GM19035 (cell line): ENCODE results near the gene NUP188.

Source experiments
- ATAC-seq: cut with Tn5 transposase; IDR thresholded peaks from one replicate; pipeline ENCODE4 v1.9.1; 2021; ENCODE audit not compliant: unreplicated experiment

Gene NUP188

DNA sequence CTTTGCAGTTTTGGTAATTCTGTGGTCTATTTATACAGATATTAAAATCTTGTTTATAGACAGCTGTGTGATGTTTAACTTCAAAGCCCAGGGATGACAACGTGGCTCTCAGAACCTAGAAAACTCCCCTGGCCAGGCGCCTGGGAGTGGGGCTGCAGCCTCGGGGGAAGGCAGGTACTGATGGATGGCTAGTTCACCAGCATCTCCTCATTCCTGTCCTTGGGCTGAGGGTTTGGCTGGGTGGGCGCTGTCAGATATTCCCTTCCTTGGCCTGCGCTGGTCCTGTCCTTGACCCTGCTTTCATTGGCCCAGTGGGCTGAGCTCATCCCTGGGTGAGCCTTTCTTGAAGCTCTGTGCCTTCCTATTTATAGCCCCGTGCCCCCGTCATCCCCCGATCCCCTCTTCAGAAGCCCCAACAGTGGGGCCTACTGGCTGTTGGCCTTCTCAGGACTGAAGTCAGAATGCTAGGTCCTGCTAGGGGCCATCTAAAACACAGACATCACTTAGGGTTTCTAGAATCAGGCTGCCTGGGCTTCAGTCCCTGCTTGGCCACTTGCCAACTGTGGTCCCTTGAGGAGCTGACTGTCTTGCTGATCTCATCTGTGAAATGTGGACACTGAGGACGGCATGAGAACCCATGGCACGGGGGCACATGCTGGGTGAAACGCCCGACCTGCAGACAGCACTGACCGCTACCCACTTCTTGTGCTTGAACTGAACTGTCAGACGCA, 59.7 kb downstream of the NUP188 start:
- no peak for ATAC-seq

DNA sequence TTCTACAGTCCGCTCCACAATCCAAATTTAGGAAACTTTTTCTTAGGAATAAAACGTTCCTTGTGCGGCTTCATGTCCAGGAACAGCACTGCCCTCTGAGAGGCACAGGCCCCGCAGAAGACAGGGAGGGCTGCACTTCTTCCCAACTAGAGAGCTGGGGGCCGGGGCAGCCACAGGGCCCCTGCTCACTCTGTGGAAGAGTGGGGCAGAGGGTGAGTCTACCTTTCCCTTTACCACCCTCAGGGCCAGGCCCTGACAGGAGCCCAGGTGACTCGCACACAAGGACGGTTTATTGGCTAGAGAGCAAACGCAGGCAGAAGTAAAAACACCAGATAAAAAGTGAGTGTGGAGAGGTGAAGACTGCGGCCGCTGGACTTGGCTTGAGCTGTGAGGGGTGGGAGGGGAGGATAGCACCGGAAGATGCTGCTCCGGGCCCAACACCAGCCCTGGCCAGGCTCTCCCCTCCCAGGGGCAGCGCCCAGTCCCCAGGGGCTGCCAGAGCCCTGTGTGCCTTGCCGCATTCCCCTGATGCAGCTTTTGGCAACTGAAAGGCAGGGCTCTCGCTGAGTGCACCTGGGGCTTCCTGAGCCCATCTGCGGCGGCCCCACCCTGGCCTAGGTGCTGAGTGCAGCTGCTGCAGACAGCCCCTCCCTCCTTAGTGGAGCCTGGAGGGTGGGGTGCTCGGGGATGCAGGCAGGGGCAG, 60.4 kb downstream of the NUP188 start:
- ATAC-seq = no peak

DNA sequence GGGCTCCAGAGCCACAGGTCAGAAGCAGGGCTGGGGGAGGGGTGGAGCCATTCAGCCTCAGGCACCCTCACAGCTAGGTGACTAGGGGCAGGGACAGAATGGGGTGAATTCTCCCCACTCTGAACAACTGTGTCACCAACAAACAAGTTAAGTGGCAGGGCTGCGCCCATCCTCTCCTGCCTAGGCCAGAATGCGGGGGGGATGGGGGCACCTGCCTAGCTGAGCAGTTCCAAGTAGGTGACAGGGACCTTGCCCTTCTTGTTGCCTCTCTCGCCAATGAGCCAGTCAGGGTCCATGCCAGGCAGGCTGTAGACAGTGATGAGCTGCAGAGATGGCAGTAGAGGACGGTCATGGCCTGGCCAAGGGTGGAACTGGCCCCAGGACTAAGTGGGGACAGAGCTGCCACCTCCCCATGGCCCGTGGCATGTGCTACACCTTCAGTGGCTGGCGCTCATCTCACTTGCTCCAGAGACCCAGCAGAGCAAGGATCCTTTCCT, 61.0 kb downstream of the NUP188 start:
- no peak for ATAC-seq

DNA sequence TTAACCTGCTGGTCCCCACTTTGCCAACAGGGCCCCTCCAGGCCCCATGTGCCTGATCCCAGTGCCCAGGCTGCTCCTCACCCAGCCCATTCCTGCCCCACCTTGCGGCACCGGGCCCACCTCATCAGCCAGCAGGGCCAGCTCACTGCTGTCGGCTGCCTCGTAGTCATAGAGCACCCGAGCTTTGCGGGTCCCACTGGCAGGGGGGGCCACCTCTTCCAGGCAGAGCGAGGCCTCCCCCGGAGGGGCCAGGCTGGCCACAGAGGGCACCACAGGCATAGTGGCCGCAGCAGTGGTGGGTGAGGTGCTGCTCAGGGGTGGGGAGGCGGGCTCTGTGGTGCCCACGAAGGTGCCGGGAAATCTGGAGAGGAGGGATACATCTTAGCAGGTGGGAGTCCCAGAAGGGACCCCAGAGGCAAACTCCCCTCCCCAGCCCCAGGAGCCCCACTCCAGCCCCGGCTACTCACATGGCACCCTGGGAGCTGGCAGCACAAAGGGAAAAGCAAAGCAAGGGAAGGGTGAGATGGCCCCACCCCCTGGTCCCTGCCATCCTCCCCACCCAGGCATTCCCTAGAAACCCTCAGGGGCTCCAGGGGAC, 61.6 kb downstream of the NUP188 start:
- no peak for ATAC-seq

DNA sequence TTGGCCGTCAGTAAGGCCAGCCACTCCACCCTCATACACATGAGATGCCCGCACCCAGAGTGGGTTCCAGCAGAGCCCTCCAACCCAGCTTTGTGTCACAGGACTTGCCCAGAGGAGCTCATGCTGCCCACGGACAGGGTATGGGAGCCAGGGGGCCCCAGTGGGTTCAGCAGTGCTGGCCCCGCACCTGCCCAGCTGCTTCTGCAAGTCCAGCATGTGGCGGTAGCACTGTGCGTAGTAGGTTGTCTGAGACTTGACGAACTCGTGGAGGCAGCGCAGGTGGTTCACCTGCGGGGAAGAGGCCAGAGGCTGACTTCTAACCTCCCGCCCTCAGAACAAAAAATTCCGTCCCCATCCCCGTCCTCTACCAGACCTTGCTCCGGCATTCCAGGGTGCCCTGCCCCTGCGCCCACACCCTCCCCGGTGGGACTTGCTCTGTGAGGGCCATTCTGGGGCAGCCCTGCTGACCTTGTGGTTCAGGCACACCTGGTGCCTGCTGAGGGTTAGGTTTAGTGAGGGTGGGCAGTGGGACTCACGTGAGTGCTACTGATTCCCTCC, 62.2 kb downstream of the NUP188 start:
- ATAC-seq = no peak

DNA sequence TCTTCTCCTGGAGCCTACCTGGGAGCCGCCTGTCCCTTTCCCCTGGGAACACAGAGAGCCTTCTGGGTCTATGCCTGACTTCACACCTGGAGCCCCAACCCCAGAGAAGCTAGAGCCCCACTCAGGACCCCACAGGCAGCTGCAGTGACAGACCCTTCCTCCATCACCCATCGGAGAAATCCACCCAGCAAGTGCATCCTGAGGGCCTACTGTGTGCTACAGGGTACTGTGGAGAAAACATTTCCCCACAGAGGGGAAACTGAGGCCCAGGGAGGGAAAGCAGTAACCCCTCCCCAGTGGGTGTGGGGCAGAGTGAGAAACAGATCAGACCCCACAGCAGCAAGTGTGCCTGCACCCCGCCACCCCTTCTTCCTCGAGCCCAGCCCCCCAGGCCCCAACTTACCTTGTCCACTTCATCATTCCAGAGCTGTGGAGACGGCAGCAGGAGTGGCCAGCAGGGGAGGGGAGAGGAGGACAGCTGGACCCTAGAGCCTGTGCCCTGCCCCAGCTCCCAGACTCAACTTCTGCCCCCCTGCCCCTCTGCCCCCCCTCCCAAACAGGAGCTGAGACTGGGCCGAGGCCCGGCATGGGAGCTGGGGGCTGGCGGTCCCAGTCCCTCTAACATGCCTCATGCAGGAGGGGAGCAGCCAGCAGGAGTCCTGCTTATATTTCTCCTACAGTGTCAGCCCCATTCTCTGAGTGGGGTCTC, 62.9 kb downstream of the NUP188 start:
- no peak for ATAC-seq

DNA sequence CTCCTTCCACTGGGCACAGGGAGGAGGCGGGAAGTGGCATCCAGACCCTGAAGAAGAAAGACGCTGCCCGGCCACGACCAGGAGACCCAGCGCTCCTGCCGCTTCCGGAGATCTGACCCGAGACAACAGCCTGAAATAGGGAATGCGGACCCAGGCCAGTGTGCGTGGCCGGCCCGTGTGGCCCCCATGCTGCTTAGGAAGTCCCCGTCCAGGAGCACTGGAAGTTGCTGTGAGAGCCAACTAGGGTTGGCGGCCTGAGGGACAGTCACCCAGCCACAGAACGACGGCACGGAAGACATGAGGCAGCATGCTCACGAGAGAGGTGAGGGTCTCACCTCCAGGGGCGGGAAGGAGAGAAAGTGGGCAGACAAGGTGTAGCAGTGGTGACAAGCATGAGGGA, 63.7 kb downstream of the NUP188 start:
- ATAC-seq = no peak

DNA sequence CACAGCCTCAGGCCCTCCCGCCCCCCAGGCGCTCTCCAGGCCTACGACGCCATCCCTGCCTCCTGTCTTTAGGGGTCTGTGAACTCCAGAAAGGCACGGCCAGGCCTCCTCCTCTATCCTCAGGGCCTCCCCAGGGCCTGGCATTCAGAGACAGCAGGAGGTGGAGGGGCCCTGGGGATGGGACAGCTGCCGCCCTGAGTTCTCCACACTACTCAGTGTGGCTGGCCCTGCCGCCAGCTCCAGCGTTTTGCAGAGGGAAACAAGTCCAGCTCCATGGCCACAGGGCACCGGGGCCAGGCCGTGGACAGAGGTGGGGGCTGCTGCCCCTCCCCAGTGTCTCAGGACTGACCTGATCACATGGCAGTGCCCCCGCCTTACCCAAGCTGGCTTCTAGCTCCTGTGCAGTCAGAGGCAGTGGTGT, 64.3 kb downstream of the NUP188 start:
- no peak for ATAC-seq

DNA sequence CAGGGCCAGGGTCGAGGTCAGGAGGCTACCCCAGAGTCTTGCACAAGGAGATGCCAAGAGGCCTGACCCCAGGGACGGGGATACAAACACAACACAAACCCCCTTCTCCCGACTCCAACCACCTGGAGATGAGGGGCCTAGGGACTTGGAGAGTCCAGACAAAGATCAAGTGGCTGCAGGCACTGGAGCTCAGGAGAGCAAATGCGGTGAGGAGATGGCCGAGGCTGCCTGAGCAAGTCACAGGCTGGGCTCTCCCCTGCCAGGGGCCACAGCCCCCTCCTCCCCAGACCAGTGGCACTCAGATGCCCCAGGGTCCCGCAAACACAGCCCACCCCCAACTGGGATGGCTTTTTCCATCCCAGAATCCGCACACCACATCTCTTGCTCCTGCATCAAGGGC, 64.8 kb downstream of the NUP188 start:
- ATAC-seq = no peak

DNA sequence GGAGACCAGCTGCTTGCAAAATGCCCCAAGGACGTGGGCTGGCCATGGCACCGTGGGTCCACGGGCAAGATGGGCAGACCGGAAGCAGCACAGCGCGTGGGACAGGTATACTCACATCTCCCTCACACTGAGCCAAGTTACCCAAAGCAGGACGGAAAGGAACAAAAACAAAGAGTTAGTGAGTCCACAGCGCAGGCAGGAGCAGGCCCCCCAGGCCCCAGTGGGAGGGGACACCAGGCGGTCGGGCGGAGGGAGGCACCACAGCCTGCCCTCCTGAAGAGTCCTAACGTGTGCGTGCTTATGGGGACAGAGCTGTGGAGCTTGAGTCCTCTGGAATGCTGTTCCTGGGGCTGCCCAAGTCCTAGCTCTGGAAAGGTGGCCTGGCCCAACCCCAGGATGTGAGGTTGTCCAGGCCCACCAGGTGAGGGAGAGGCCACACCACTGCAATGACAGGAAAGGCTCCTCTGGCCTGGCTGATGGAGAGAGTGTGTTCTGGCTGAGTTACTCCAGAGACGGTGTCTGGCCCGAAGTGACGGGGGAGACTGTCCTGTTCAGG, 65.5 kb downstream of the NUP188 start:
- no peak for ATAC-seq

DNA sequence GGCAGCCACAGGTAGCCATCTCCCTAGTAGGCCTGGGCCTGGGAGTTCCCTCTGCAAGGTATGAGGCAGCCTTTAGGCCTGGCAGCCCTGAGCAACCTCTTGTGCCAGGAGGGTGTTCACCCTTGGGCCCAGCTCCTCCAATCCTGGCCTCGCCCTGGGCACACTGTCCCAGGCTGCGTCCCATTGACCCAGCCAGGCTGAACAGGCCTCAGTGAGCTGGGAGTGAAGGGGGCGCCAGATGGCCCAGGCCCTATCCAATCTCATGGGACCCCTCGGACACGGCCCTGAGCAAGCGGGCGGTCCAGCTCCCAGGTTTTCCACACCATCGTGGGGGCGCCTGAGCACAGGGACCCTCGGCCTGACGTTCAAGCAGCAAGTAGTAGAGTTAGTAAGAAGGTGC, 66.2 kb downstream of the NUP188 start:
- no peak for ATAC-seq

DNA sequence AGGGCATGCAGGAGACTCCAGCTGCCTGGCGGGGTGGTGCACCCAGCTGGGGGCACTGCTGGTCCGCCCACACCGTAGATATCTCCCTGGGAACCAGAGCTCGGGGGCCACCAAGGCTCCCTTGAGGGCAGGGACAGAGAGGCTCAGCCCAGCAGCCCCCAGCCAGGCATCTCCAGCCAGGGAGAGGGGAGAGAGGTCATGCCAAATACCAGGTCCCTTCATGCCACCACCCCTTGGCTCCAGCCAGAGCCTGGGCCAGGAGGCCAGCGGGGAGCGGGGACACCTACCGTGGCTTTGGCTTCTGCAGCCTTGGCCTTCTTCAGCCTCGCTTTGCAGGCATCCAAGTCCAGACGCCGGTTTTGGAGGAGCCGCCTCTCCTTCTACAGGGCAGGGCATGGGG, 66.6 kb downstream of the NUP188 start:
- no peak for ATAC-seq

DNA sequence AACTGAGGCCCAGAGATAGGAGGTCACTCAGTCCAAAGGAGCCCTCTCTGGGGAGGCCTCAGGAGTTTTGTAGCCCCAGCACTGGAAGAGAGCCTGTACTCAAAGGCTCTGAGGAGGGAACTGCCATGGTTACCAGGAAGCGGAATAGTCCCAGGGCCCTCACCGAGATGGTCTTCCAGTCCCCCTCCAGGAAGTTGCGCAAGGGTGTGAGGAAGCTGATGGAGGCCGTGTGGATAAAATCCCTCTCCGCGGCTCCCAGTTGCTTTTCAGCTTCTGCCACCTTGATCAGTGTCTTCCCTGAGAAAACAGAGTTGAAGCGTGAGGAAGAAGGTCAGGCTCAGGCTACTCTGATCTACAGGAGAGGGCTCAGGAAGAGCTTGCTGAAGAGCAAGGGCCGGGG, 67.1 kb downstream of the NUP188 start:
- no peak for ATAC-seq

DNA sequence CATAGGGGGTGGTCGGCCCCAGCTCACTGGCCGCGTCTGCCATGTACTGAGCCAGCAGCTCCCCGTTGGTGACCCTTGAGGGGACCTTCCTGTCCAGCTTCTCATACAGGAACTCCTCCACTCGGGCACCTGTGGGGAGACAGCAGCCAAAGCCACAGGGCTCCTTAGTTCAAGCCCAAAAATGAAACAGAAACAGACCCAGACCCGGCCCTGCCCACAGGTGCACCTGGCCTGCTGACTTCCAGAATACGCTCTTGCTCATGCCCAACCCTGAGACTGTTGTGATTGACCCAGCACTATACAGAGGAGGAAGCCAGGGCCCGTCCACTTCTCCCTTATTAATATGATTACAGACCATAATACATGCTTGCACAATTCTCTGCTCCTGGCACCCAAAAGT, 73.6 kb downstream of the NUP188 start:
- no peak for ATAC-seq

DNA sequence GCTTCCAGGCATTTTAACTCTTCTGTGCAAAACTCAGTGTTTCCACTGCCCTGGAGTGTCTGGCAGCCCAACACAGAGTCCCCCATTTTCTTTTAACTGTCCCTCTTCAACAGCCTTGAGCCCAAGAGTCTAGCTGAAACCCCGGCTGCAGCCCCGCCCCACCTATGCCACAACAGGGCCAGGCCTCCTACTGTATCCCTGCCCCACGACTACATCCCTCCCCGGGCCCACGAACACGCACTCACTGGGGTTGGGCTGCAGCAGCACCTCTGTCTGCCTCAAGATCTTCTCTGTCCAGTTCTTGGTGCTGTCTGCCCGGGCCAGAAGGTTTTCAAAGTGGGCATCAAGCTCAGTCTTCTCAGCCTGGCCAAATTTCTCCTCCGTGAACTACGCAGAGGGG, 74.5 kb downstream of the NUP188 start:
- no peak for ATAC-seq

DNA sequence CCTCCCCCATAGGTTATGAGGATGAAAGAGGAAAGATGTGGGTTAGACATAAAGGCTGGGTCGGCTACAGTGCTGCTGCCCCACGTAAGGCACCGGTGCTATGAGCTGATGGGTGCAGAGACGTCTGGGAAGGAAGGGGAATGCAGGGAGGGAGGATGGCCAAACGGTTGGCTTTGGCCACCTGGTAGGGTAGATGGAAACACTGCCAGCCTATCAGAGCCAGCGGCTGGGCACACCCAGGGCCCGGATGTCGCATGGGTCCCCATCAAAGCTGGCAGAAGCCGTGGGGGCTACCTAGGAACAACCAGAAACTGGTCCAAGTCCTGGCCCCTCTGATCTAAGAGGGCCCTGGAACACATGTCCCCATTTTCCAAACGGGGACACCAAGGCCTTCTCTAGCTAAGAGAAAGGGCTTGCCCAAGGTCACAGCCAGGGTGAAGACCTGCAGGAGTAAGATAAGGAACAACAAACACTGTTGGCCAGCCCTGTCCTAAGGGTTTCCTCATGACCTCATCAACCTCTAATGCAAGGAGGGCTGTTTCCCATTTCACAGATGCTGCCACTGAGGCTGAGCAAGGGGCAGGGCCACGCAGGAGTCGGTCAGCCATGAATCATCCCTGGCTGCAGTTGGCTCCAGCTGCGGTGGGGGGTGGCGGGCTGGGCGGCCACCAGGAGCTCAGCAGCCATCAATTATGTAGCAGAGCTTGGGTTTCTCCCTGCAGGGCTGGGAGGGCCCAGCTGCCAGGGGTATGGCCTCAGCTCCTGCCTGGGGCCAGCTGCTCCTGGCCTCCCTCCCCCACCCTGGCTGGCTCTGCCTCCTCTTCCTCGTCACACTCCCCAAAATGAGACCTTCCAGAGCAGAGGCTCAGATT, 75.8 kb downstream of the NUP188 start:
- no peak for ATAC-seq

DNA sequence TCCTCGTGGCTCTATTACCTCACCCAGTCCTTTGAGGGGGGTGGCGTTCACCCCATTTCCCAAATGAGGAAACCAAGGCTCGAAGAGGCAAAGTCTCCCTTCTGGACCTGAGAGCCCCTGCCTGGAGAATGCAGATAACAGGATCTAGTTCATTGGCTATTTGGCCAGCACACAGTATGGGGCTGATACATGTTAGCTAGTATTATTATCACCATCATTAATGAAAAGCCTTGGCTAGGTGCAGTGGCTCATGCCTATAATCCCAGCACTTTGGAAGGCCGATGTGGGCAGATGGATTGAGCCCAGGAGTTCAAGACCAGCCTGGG, 76.4 kb downstream of the NUP188 start:
- ATAC-seq = no peak

DNA sequence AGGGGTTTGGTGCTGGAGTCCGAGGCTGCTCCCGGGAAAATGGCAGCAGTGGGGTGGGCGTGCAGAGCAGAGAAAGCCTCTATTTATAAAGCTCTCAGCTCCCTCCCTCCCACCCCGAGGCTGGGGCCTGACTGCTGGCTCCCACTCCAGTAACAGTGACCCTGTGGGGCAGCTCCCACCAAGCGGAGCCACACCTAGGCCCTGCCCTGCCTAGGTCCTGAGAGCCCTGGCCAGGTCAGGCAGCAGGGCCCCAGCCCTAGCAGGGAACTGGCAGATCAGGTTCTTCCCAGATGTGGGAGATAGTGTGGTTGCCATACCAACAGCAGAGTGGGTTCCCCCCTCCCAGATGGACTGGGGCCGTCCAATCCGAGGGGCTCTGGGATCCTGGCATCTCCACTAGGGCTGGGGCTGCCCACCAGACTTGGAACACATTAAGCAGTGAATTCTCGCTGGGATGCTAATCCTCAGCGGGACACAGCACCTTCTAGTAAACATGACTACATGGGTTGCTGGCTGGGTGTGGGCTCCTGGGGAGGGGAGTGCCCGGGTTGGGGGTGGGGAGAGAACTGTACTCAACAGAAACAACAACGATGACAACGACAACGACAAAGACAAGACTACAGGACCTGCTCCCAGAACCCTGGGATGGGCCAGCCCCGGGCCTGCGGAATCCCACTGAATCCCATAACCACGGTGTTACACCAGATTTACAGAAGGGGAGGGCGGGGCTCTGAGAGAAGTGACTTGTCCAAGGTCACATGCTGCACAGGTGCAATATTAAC, 79.1 kb downstream of the NUP188 start:
- ATAC-seq = no peak

DNA sequence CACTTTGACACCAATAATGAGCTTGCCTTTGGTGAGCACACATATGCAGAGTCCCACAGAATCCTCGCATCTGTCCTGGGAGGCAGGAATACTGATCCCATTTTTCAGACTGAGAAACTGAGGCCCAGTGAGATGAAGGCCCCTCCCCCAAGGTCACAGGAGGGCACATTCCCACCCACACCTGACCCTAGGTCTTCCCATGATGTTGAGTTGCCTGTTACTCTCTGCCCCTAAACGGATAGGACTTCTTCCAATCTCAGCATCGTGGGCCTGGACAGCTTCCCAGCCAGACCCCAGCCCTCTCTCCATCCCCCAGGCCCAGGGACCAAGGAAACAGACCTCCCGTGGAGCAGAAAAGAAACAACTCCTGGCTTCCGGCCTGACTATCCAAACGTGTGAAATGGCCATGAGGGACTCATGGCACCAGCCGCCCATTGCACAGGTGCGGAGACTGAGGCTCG, 79.8 kb downstream of the NUP188 start:
- peak; percentile 16 for ATAC-seq
